GM12864 (cell line): Measurements from ENCODE around the gene MC2R.

Source experiments
- DNase-seq: peaks from one replicate; pipeline ENCODE4 v3.0.0-alpha.2; 2011; ENCODE audit warnings: low read depth
- H3K4me3 ChIP-seq: 2 replicates; pipeline ENCODE4 v1.5.1; 2011; ENCODE audit warnings: mild to moderate bottlenecking, low read depth, low read length, control low read depth
- CTCF ChIP-seq: IDR thresholded peaks from 2 replicates; pipeline ENCODE4 v1.5.1; 2011; ENCODE audit warnings: low read depth, mild to moderate bottlenecking, moderate library complexity, low read length, control low read depth, inconsistent platforms; ENCODE audit errors: missing control alignments

Gene MC2R

GRCh38 chr18:13914170-13914569 lies 1.2 kb downstream of the MC2R start:
- no peak for DNase-seq
- no peak for TF ChIP-seq CTCF
- no peak overlapping the region for H3K4me3 ChIP-seq

- no peak for DNase-seq
- H3K4me3 ChIP-seq, result no peak overlapping the region
- no peak for TF ChIP-seq CTCF
Measured at GRCh38 chr18:13913205-13913604, 2.1 kb downstream of the MC2R start.

- no peak overlapping the region for H3K4me3 ChIP-seq
- DNase-seq, result no peak
- no peak for TF ChIP-seq CTCF
Measured at GRCh38 chr18:13912601-13913000, 2.7 kb downstream of the MC2R start.

GRCh38 chr18:13910986-13911385 lies 4.3 kb downstream of the MC2R start:
- DNase-seq, result no peak
- no peak for TF ChIP-seq CTCF
- H3K4me3 ChIP-seq, result no peak overlapping the region

GRCh38 chr18:13910501-13910900 lies 4.8 kb downstream of the MC2R start:
- H3K4me3 ChIP-seq, result no peak overlapping the region
- TF ChIP-seq CTCF, result no peak
- no peak for DNase-seq

- H3K4me3 ChIP-seq, result no peak overlapping the region
- no peak for DNase-seq
- TF ChIP-seq CTCF, result no peak
Measured at GRCh38 chr18:13909141-13909940, 6.0 kb downstream of the MC2R start.

- DNase-seq, result no peak
- TF ChIP-seq CTCF, result no peak
- no peak overlapping the region for H3K4me3 ChIP-seq
Measured at GRCh38 chr18:13900633-13901032, 14.7 kb downstream of the MC2R start.
